SK-N-SH treated with all-trans-retinoic acid at 6 μM for 48 hours (cell line): Measurements from ENCODE around the gene WDR90.

Experiments used
- ATAC-seq: fragments of 200-7000 bp; cut with Tn5 transposase; 3 replicates; pipeline ENCODE4 v1.9.1; 2020; ENCODE audit warnings: mild to moderate bottlenecking, moderate library complexity
- ARNTL ChIP-seq: fragments of 450-650 bp; formaldehyde crosslinking; IDR thresholded peaks from 2 replicates; pipeline ENCODE4 v1.5.0; 2020; ENCODE audit warnings: low read depth, mild to moderate bottlenecking, moderate library complexity, borderline replicate concordance
- BACH2 ChIP-seq: fragments of 250-450 bp; sonication (Bioruptor Pico); IDR thresholded peaks from 2 replicates; pipeline ENCODE4 v1.9.0; 2021; ENCODE audit warnings: mild to moderate bottlenecking, borderline replicate concordance
- CREB5 ChIP-seq: fragments of 250-450 bp; sonication (Bioruptor Pico); IDR thresholded peaks from 2 replicates; pipeline ENCODE4 v1.5.1; 2020; ENCODE audit warnings: low read depth, mild to moderate bottlenecking, moderate library complexity
- CSDC2 ChIP-seq: fragments of 250-450 bp; sonication (Bioruptor Pico); IDR thresholded peaks from 2 replicates; pipeline ENCODE4 v1.5.0; 2020; ENCODE audit warnings: mild to moderate bottlenecking, moderate library complexity
- ESRRG ChIP-seq: fragments of 250-450 bp; sonication (Bioruptor Pico); IDR thresholded peaks from 2 replicates; pipeline ENCODE4 v1.6.1; 2021; ENCODE audit warnings: mild to moderate bottlenecking
- GLIS3 ChIP-seq: fragments of 250-450 bp; sonication (Bioruptor Pico); IDR thresholded peaks from 2 replicates; pipeline ENCODE4 v1.5.0; 2020; ENCODE audit warnings: mild to moderate bottlenecking, moderate library complexity
- ISL1 ChIP-seq: fragments of 250-450 bp; sonication (Bioruptor Pico); IDR thresholded peaks from 2 replicates; pipeline ENCODE4 v2.1.2; 2022; ENCODE audit warnings: mild to moderate bottlenecking, moderate library complexity
- OSR1 ChIP-seq: fragments of 250-450 bp; sonication (Bioruptor Pico); IDR thresholded peaks from 2 replicates; pipeline ENCODE4 v1.8.0; 2022; ENCODE audit warnings: moderate library complexity, mild to moderate bottlenecking, inconsistent platforms
- PATZ1 ChIP-seq: fragments of 250-450 bp; sonication (Bioruptor Pico); IDR thresholded peaks from 2 replicates; pipeline ENCODE4 v1.8.0; 2020; ENCODE audit warnings: mild to moderate bottlenecking, moderate library complexity, borderline replicate concordance
- PPARA ChIP-seq: fragments of 250-450 bp; sonication (Bioruptor Pico); IDR thresholded peaks from 2 replicates; pipeline ENCODE4 v1.5.0; 2020; ENCODE audit warnings: mild to moderate bottlenecking, borderline replicate concordance
- RARB ChIP-seq: fragments of 250-450 bp; sonication (Bioruptor Pico); IDR thresholded peaks from 2 replicates; pipeline ENCODE4 v1.8.0; 2021; ENCODE audit warnings: mild to moderate bottlenecking, moderate library complexity
- SNAI2 ChIP-seq: fragments of 250-450 bp; sonication (Bioruptor Pico); IDR thresholded peaks from 2 replicates; pipeline ENCODE4 v1.5.0; 2020; ENCODE audit warnings: mild to moderate bottlenecking, moderate library complexity
- TCF4 ChIP-seq: fragments of 250-450 bp; sonication (Bioruptor Pico); IDR thresholded peaks from 2 replicates; pipeline ENCODE4 v1.8.0; 2021; ENCODE audit warnings: mild to moderate bottlenecking, moderate library complexity, borderline replicate concordance
- TOX ChIP-seq: fragments of 250-450 bp; sonication (Bioruptor Pico); IDR thresholded peaks from 2 replicates; pipeline ENCODE4 v1.8.0; 2021; ENCODE audit warnings: mild to moderate bottlenecking, moderate library complexity, borderline replicate concordance
- TSHZ2 ChIP-seq: fragments of 250-450 bp; sonication (Bioruptor Pico); IDR thresholded peaks from 2 replicates; pipeline ENCODE4 v1.5.0; 2020; ENCODE audit warnings: mild to moderate bottlenecking, moderate library complexity
- ZC3H10 ChIP-seq: fragments of 250-450 bp; sonication (Bioruptor Pico); IDR thresholded peaks from 2 replicates; pipeline ENCODE4 v1.5.1; 2021; ENCODE audit warnings: mild to moderate bottlenecking, moderate library complexity
- ZFP3 ChIP-seq: fragments of 250-450 bp; sonication (Bioruptor Pico); IDR thresholded peaks from 2 replicates; pipeline ENCODE4 v1.5.0; 2020; ENCODE audit warnings: mild to moderate bottlenecking, moderate library complexity
- ZFP30 ChIP-seq: fragments of 450-650 bp; formaldehyde crosslinking; IDR thresholded peaks from 2 replicates; pipeline ENCODE4 v1.5.0; 2022; ENCODE audit warnings: mild to moderate bottlenecking, moderate library complexity
- ZNF70 ChIP-seq: fragments of 450-650 bp; formaldehyde crosslinking; IDR thresholded peaks from 2 replicates; pipeline ENCODE4 v1.5.0; 2020; ENCODE audit warnings: mild to moderate bottlenecking, moderate library complexity
- ZNF8 ChIP-seq: fragments of 450-650 bp; formaldehyde crosslinking; IDR thresholded peaks from 2 replicates; pipeline ENCODE4 v1.5.0; 2020; ENCODE audit warnings: mild to moderate bottlenecking, moderate library complexity
- TF ChIP-seq, protein P1 (sequence below): fragments of 250-450 bp; sonication (Bioruptor Pico); IDR thresholded peaks from 2 replicates; pipeline ENCODE4 v1.5.1; 2021; ENCODE audit warnings: mild to moderate bottlenecking, moderate library complexity
- TF ChIP-seq, protein P2 (sequence below): fragments of 250-450 bp; sonication (Bioruptor Pico); IDR thresholded peaks from 2 replicates; pipeline ENCODE4 v1.8.0; 2021; ENCODE audit warnings: low read depth, mild to moderate bottlenecking, moderate library complexity, borderline replicate concordance

WDR90 gene

GRCh38 chr16:619476-620100 lies 29.6 kb upstream of the WDR90 start (continued):
- TF ChIP-seq SNAI2 (no peak), ZC3H10 (CRISPR knock-in tag) (no peak), ZNF8 (CRISPR knock-in tag) (no peak), ISL1 (no peak), OSR1 (CRISPR knock-in tag) (no peak)

DNA sequence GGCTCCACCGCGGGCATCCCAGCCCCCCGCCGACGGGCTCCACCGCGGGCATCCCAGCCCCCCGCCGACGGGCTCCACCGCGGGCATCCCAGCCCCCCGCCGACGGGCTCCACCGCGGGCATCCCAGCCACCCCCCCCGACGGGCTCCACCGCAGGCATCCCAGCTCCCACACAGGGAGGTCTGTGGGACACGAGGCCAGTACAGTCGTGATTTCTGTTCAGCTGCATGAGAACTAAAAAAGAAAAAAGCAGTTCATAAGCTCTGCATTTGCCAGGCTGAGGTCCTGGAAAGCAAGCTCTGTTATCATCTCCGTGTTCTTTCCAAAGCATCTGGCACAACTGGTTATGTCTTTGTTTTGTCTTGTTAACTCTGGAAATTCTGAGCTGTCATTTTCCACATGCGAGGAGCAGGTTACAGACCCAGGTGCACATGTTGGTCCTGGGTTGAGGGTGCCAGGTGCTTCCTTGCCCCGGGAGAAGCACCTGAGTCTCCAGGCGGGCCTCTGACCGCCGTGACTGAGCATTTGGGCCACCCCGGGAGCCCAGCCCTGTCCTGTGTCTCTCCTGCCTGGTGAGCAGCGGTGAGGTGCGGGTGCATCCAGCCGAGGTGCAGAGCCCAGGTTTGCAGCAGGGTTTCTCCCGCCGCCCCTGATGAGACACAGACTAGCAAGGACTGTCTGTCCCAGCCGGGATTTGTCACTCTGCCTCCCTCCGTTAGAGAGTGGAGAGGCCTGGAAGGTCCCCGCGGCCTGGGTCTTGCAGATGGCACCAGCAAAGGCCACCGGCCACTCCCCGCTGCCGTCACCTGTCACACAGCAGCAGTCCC lies 28.3 kb upstream of the WDR90 start:
- TF ChIP-seq RARB (CRISPR knock-in tag) (no peak), ZFP3 (CRISPR knock-in tag) (no peak), ESRRG (CRISPR knock-in tag) (no peak), ZFP30 (no peak), ZNF70 (no peak), CSDC2 (CRISPR knock-in tag) (no peak), ARNTL (CRISPR knock-in tag) (no peak), ZNF8 (CRISPR knock-in tag) (no peak), OSR1 (CRISPR knock-in tag) (no peak), TCF4 (CRISPR knock-in tag) (no peak), TOX (CRISPR knock-in tag) (no peak), GLIS3 (no peak), ZC3H10 (CRISPR knock-in tag) (no peak), TSHZ2 (CRISPR knock-in tag) (no peak), PPARA (no peak), CREB5 (CRISPR knock-in tag) (no peak)
- TF ChIP-seq, protein P1, sequence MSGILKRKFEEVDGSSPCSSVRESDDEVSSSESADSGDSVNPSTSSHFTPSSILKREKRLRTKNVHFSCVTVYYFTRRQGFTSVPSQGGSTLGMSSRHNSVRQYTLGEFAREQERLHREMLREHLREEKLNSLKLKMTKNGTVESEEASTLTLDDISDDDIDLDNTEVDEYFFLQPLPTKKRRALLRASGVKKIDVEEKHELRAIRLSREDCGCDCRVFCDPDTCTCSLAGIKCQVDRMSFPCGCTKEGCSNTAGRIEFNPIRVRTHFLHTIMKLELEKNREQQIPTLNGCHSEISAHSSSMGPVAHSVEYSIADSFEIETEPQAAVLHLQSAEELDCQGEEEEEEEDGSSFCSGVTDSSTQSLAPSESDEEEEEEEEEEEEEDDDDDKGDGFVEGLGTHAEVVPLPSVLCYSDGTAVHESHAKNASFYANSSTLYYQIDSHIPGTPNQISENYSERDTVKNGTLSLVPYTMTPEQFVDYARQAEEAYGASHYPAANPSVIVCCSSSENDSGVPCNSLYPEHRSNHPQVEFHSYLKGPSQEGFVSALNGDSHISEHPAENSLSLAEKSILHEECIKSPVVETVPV (CRISPR knock-in tag) = no peak
- TF ChIP-seq, protein P2, sequence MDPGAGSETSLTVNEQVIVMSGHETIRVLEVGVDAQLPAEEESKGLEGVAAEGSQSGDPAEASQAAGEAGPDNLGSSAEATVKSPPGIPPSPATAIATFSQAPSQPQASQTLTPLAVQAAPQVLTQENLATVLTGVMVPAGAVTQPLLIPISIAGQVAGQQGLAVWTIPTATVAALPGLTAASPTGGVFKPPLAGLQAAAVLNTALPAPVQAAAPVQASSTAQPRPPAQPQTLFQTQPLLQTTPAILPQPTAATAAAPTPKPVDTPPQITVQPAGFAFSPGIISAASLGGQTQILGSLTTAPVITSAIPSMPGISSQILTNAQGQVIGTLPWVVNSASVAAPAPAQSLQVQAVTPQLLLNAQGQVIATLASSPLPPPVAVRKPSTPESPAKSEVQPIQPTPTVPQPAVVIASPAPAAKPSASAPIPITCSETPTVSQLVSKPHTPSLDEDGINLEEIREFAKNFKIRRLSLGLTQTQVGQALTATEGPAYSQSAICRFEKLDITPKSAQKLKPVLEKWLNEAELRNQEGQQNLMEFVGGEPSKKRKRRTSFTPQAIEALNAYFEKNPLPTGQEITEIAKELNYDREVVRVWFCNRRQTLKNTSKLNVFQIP (CRISPR knock-in tag) = no peak
- ATAC-seq = no peak

DNA sequence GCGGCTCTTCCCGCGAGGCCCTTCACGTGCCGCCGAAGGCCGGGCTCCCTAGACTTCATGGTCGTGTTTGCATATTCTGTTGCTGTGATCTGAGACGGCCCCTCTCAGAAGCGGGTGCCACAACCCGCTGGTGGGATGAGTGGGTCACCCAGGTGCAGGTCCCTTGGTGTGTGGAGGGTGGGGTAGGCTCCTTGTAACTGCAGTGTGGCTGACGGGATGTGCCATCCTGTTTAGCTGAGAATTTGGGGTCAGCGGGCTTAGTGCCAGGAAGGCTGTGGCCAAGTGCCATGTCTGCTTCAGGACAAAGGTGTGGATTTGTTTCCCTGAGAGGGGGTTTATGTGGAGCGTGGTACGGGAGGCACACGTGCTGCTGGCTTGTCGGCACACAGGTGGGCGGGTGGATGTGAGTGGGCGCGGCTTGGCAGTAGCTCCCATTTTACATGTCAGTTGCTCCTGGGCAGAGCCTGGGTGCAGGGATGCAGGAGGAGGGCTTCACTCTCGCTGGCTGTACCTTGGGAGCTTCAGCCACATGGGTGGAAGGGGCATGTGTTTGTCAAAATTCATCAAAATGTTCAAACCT lies 27.5 kb upstream of the WDR90 start:
- no peak for ATAC-seq
- TF ChIP-seq ZC3H10 (CRISPR knock-in tag) = no peak
- no peak for TF ChIP-seq PPARA
- TF ChIP-seq ISL1 = no peak
- TF ChIP-seq BACH2 (CRISPR knock-in tag) = no peak
- TF ChIP-seq ARNTL (CRISPR knock-in tag) = no peak
- TF ChIP-seq TSHZ2 (CRISPR knock-in tag) = no peak
- TF ChIP-seq TOX (CRISPR knock-in tag) = no peak
- TF ChIP-seq CSDC2 (CRISPR knock-in tag) = no peak
- TF ChIP-seq, protein P2 (CRISPR knock-in tag) = no peak
- TF ChIP-seq SNAI2 = no peak
- no peak for TF ChIP-seq PATZ1 (CRISPR knock-in tag)
- no peak for TF ChIP-seq ZFP30
